HL-60 (cell line): ENCODE data around the gene SLC26A2.

Experiments
- CTCF ChIP-seq: IDR thresholded peaks from one replicate; pipeline ENCODE4 v1.5.1; 2011; ENCODE audit warnings: low read length, control low read depth, inconsistent platforms; ENCODE audit not compliant: insufficient read depth
- GABPA ChIP-seq: IDR thresholded peaks from 2 replicates; pipeline ENCODE4 v1.6.1; 2012; ENCODE audit warnings: low read depth
- SPI1 ChIP-seq: IDR thresholded peaks from 2 replicates; pipeline ENCODE4 v1.6.1; 2012; ENCODE audit warnings: low read depth, mild to moderate bottlenecking, borderline replicate concordance
- TF ChIP-seq, protein P1 (sequence below): IDR thresholded peaks from 2 replicates; pipeline ENCODE4 v1.6.1; 2012; ENCODE audit warnings: low read depth; ENCODE audit not compliant: insufficient replicate concordance

DNA sequence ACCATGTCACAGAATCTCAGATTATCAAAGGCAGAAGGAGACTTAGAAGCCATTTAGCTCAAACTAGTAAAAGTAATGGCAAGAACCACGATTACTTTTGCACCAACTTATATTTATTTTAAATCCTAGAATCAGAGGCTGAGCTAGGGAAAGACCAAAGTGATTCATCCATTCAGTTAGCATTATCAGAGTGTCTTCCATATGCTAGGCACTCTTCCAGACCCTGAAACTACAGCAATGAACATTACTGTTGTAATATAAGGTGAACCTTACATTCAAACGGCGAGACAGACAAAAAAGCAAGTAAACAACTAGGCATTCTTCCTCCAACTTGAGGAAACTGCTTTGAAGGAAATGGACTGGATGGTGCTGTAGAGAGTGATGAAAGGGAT lies 23.9 kb upstream of the SLC26A2 start:
- TF ChIP-seq CTCF: no peak
- no peak for TF ChIP-seq GABPA
- TF ChIP-seq, protein P1, sequence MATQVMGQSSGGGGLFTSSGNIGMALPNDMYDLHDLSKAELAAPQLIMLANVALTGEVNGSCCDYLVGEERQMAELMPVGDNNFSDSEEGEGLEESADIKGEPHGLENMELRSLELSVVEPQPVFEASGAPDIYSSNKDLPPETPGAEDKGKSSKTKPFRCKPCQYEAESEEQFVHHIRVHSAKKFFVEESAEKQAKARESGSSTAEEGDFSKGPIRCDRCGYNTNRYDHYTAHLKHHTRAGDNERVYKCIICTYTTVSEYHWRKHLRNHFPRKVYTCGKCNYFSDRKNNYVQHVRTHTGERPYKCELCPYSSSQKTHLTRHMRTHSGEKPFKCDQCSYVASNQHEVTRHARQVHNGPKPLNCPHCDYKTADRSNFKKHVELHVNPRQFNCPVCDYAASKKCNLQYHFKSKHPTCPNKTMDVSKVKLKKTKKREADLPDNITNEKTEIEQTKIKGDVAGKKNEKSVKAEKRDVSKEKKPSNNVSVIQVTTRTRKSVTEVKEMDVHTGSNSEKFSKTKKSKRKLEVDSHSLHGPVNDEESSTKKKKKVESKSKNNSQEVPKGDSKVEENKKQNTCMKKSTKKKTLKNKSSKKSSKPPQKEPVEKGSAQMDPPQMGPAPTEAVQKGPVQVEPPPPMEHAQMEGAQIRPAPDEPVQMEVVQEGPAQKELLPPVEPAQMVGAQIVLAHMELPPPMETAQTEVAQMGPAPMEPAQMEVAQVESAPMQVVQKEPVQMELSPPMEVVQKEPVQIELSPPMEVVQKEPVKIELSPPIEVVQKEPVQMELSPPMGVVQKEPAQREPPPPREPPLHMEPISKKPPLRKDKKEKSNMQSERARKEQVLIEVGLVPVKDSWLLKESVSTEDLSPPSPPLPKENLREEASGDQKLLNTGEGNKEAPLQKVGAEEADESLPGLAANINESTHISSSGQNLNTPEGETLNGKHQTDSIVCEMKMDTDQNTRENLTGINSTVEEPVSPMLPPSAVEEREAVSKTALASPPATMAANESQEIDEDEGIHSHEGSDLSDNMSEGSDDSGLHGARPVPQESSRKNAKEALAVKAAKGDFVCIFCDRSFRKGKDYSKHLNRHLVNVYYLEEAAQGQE: no peak
- no peak for TF ChIP-seq SPI1
